ENCODE results near the gene NUTM2F. TPM values are rescaled to one million over a fixed set of nuclear protein-coding genes. Genes with fewer than 3 reads are reported as not detected.

Gene NUTM2F
- total RNA-seq, 4 donors from 2014 or later = not detected

DNA sequence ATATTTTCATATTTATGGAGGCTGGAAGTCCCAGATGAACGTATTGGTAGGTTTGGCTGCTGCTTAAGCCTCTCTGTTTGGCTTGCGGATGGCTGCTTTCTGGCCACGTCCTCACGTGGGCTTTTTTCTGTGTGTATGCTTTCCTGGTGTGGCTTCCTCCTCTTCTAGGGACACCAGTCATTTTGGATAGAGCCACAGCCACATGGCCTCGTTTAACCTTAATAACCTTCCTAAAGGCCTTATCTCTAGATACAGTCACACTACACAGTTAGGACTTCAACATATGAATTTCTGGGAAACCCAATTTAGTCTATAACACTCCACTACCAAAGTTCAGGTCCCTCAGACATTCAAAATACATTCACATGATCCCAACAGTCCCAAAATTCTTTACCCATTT is 26.9 kb downstream of the NUTM2F start:
- Histone ChIP-seq H3K9me3 (no peaks in the 10 kb centered on the region), H3K36me3 (no peaks in the 10 kb centered on the region), H3K27ac (peak overlapping the region in 1 of 4 donors; percentile 76), H3K4me3 (no peak overlapping the region), H3K4me1 (peaks cover 0 to 17% (median 0%) of the 10 kb centered on the region in 4 donors), H3K27me3 (no peaks in the 10 kb centered on the region)
- TF ChIP-seq POLR2A (IDR thresholded peaks at IDR 0.05) (no peak), CTCF (IDR thresholded peaks at IDR 0.05) (no peak)
- no peak for DNase-seq

DNA sequence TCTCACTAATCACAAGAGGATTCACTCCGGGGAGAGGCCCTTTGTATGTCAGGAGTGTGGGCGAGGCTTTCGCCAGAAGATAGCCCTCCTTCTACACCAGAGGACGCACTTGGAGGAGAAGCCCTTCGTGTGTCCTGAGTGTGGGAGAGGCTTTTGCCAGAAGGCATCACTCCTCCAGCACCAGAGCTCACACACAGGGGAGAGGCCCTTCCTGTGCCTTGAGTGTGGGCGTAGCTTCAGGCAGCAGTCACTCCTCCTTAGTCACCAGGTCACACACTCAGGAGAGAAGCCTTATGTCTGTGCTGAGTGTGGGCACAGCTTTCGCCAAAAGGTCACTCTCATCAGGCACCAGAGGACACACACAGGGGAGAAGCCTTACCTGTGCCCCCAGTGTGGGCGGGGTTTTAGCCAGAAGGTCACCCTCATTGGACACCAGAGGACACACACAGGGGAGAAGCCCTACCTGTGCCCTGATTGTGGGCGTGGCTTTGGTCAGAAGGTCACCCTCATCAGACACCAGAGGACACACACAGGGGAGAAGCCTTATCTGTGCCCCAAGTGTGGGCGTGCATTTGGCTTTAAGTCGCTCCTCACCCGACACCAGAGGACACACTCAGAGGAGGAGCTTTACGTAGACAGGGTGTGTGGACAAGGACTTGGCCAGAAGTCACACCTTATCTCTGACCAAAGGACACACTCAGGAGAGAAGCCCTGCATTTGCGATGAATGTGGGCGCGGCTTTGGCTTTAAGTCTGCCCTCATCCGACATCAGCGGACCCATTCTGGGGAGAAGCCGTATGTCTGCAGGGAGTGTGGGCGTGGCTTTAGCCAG is 27.8 kb downstream of the NUTM2F start:
- no peaks in the 10 kb centered on the region for H3K36me3 ChIP-seq
- DNase-seq = peak in 2 of 3 donors; percentile 77 to 79
- no peaks in the 10 kb centered on the region for H3K27me3 ChIP-seq
- peak overlapping the region in 3 of 4 donors; percentile 60 to 76 (median 74) for H3K27ac ChIP-seq
- no peak overlapping the region for H3K4me3 ChIP-seq
- TF ChIP-seq CTCF (IDR thresholded peaks at IDR 0.05) = no peak
- peak in 1 of 2 donors; percentile 13 for TF ChIP-seq POLR2A (IDR thresholded peaks at IDR 0.05)
- no peaks in the 10 kb centered on the region for H3K9me3 ChIP-seq
- peaks cover 0 to 17% (median 0%) of the 10 kb centered on the region in 4 donors for H3K4me1 ChIP-seq

- no peaks in the 10 kb centered on the region for H3K9me3 ChIP-seq
- no peak for DNase-seq
- H3K27ac ChIP-seq = no peak overlapping the region
- no peak overlapping the region for H3K4me3 ChIP-seq
- no peak for TF ChIP-seq CTCF (IDR thresholded peaks at IDR 0.05)
- no peak for TF ChIP-seq POLR2A (IDR thresholded peaks at IDR 0.05)
- peaks cover 0 to 12% (median 0%) of the 10 kb centered on the region in 3 donors for H3K36me3 ChIP-seq
- H3K27me3 ChIP-seq = no peaks in the 10 kb centered on the region
- peaks cover 0 to 17% (median 0%) of the 10 kb centered on the region in 4 donors for H3K4me1 ChIP-seq
These were observed 29.4 kb downstream of the NUTM2F start for GRCh38 chr9:94298949-94299599.

DNA sequence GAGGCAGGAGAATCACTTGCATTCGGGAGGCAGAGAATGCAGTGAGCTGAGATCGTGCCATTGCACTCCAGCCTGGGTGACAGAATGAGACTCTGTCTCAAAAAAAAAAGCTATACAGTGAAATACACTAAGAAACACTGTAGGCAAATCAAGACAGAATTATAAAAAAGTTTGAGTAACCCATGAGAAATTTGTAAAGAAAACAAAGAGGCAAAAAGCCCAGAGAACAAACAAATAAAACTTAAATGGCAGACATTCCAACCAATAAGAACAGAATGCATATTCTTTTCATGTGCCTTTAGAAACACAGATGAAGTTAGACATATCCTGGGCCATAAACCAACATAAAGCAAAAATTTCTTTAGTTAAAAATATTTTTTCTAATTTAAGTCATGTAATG is 38.8 kb downstream of the NUTM2F start:
- DNase-seq = no peak
- TF ChIP-seq POLR2A (IDR thresholded peaks at IDR 0.05) (no peak), CTCF (IDR thresholded peaks at IDR 0.05) (no peak)
- H3K27ac ChIP-seq = no peak overlapping the region
- no peaks in the 10 kb centered on the region for H3K9me3 ChIP-seq
- H3K27me3 ChIP-seq = no peaks in the 10 kb centered on the region
- no peak overlapping the region for H3K4me3 ChIP-seq
- H3K36me3 ChIP-seq = peaks cover 0 to 23% (median 0%) of the 10 kb centered on the region in 3 donors
- H3K4me1 ChIP-seq = no peaks in the 10 kb centered on the region

- TF ChIP-seq POLR2A (IDR thresholded peaks at IDR 0.05) (no peak), CTCF (IDR thresholded peaks at IDR 0.05) (no peak)
These were observed 40.4 kb downstream of the NUTM2F start for GRCh38 chr9:94287877-94288513.

More at GRCh38 chr9:94287877-94288513, 40.4 kb downstream of the NUTM2F start:
- H3K27ac ChIP-seq = no peak overlapping the region
- no peaks in the 10 kb centered on the region for H3K4me1 ChIP-seq
- no peak for DNase-seq
- H3K36me3 ChIP-seq = peaks cover 0 to 8% (median 0%) of the 10 kb centered on the region in 3 donors
- H3K4me3 ChIP-seq = no peak overlapping the region
- H3K9me3 ChIP-seq = no peaks in the 10 kb centered on the region
- no peaks in the 10 kb centered on the region for H3K27me3 ChIP-seq
